Gastroesophageal sphincter (tissue), 3 donors: ENCODE results near the gene PMM1.

Experiments used
- CTCF ChIP-seq, 4 experiments: fragments of 200-600 bp in 2 of 4; fragments of 450-650 bp in 2 of 4; sonication (generic) in 1 of 4; IDR thresholded peaks; one replicate each; pipeline ENCODE4 v1.5.1; 2017 to 2019; ENCODE audit warnings: antibody characterized with exemption in 4 of 4, mild to moderate bottlenecking in 2 of 4, moderate library complexity in 2 of 4
- POLR2A ChIP-seq, 2 donors: fragments of 450-650 bp; IDR thresholded peaks; one replicate each; pipeline ENCODE4 v1.6.1; 2017; ENCODE audit warnings: antibody characterized with exemption in 2 of 2, mild to moderate bottlenecking in 2 of 2, moderate library complexity in 1 of 2
- POLR2AphosphoS5 ChIP-seq: sonication (generic); formaldehyde crosslinking; IDR thresholded peaks from one replicate; pipeline ENCODE4 v1.6.1; 2017; ENCODE audit warnings: antibody characterized with exemption

- TF ChIP-seq CTCF (IDR thresholded peaks at IDR 0.05), result no peak
- no peak for TF ChIP-seq POLR2A (IDR thresholded peaks at IDR 0.05)
- no peak for TF ChIP-seq POLR2AphosphoS5
Observed at GRCh38 chr22:41541484-41541883, 48.2 kb downstream of the PMM1 start.
